K562 (cell line): ENCODE data around the gene PHF21A. TPM values are rescaled to one million over a fixed set of nuclear protein-coding genes. Genes with fewer than 3 reads are reported as not detected.
A peak's percentile ranks its signal among the peaks of the same experiment; 100 is the strongest.

ENCODE experiments used
- ATAC-seq: fragments of 200-7000 bp; cut with Tn5 transposase; 3 replicates; pipeline ENCODE4 v1.9.1; 2020; ENCODE audit warnings: moderate library complexity
- BruUV-seq: library from RNA; stranded (reverse); fragments of 400-500 nt; replicated peaks from 2 replicates; lab custom pipeline; 2021; lab: Mats Ljungman, UMichigan
- CTCF ChIA-PET: fragments of 300-600 bp; formaldehyde crosslinking; extraction: SDS; loops from one replicate; lab custom pipeline; 2021; ENCODE audit warnings: low intra/inter-chr PET ratio; lab: Yijun Ruan, JAX
- POLR2A ChIA-PET: fragments of 300-600, 350-650 bp; sonication (Branson Sonifier 250); formaldehyde crosslinking; extraction: SDS; loops from one replicate; lab custom pipeline; 2021; ENCODE audit warnings: antibody characterized with exemption, inconsistent platforms; lab: Yijun Ruan, JAX
- DNase-seq, 4 experiments: peaks; one replicate each; pipeline versions ENCODE4 v3.0.0 to v3.0.0-alpha.2; 2011 to 2018; ENCODE audit warnings: low spot score in 3 of 4, mixed read lengths in 3 of 4; ENCODE audit errors: extremely low read depth in 1 of 4
- FAIRE-seq: peaks from 2 replicates; lab custom pipeline; 2011; peaks lifted over from hg19 to GRCh38; lab: Jason Lieb, UNC
- H2AFZ ChIP-seq: 2 replicates; pipeline ENCODE4 v1.6.0; 2011; ENCODE audit warnings: low read depth, low read length, control low read depth, inconsistent platforms
- H3K27ac ChIP-seq: fragments of 200-600 bp; 3 replicates; pipeline ENCODE4 v1.8.0; 2011; ENCODE audit warnings: low read depth, mild to moderate bottlenecking, control low read depth, inconsistent platforms, low read length, moderate library complexity, mixed read lengths; ENCODE audit errors: extremely low read depth
- H3K27me3 ChIP-seq, 2 experiments: fragments of 300-600 bp in 1 of 2; 2 replicates in 1 of 2; 3 replicates in 1 of 2; pipeline versions ENCODE4 v1.6.0 to v1.8.0; 2011; ENCODE audit warnings: inconsistent platforms in 2 of 2, low read length in 2 of 2, mild to moderate bottlenecking in 1 of 2, mixed read lengths in 1 of 2, moderate library complexity in 1 of 2; ENCODE audit not compliant: control insufficient read depth in 2 of 2, insufficient read depth in 2 of 2
- H3K36me3 ChIP-seq: fragments of 300-600 bp; 3 replicates; pipeline ENCODE4 v1.8.0; 2011; ENCODE audit warnings: mild to moderate bottlenecking, low read length, inconsistent platforms; ENCODE audit not compliant: control insufficient read depth, insufficient read depth
- H3K4me1 ChIP-seq, 2 experiments: fragments of 200-600 bp in 1 of 2; replicated peaks in 1 of 2; 2 replicates in 1 of 2; 3 replicates in 1 of 2; pipeline versions ENCODE4 v1.5.1 to v1.8.0; 2011; ENCODE audit warnings: inconsistent platforms in 2 of 2, low read length in 2 of 2, mild to moderate bottlenecking in 1 of 2, mixed read lengths in 1 of 2, moderate library complexity in 1 of 2; ENCODE audit not compliant: control insufficient read depth in 2 of 2, insufficient read depth in 2 of 2
- H3K4me2 ChIP-seq: 2 replicates; pipeline ENCODE4 v1.6.1; 2011; ENCODE audit warnings: low read length, control low read depth, inconsistent platforms, mixed read lengths; ENCODE audit not compliant: insufficient read depth
- H3K4me3 ChIP-seq: fragments of 200-600 bp; sonication (generic), shearing (Covaris generic); 2 replicates; pipeline ENCODE4 v1.5.1; 2016; ENCODE audit warnings: control low read depth, inconsistent platforms
- H3K79me2 ChIP-seq: fragments of 200-600 bp; 3 replicates; pipeline ENCODE4 v1.8.0; 2011; ENCODE audit warnings: low read length, inconsistent platforms; ENCODE audit not compliant: control insufficient read depth, insufficient read depth
- H3K9ac ChIP-seq, 2 experiments: 2 replicates each; pipeline versions ENCODE4 v1.6.0 to v1.6.1; 2011; ENCODE audit warnings: low read depth in 2 of 2, low read length in 2 of 2, control low read depth in 1 of 2, inconsistent platforms in 1 of 2, mild to moderate bottlenecking in 1 of 2, mixed read lengths in 1 of 2; ENCODE audit not compliant: insufficient read depth in 1 of 2
- H3K9me1 ChIP-seq: one replicate; pipeline ENCODE4 v1.6.0; 2011; ENCODE audit warnings: inconsistent platforms, mild to moderate bottlenecking, low read length, moderate library complexity; ENCODE audit not compliant: control insufficient read depth, insufficient read depth
- H3K9me3 ChIP-seq: replicated peaks from 2 replicates; pipeline ENCODE4 v1.5.1; 2011; ENCODE audit warnings: low read depth, low read length, inconsistent platforms; ENCODE audit not compliant: control insufficient read depth, insufficient read depth
- H4K20me1 ChIP-seq: replicated peaks from 2 replicates; pipeline ENCODE4 v1.6.1; 2011; ENCODE audit warnings: low read length, inconsistent platforms, mixed read lengths; ENCODE audit not compliant: control insufficient read depth, insufficient read depth
- CBFA2T3 ChIP-seq: fragments of 450-650 bp; IDR thresholded peaks from 2 replicates; pipeline ENCODE4 v1.6.1; 2017
- CLOCK ChIP-seq: fragments of 250-450 bp; sonication (Bioruptor Pico); IDR thresholded peaks from 2 replicates; pipeline ENCODE4 v1.4.0; 2020; ENCODE audit warnings: mild to moderate bottlenecking, moderate library complexity, borderline replicate concordance
- CREB1 ChIP-seq, 2 experiments: sonication (generic) in 1 of 2; formaldehyde crosslinking in 1 of 2; IDR thresholded peaks; 2 replicates each; pipeline versions ENCODE4 v1.6.1 to v1.8.0; 2012 to 2022; ENCODE audit warnings: inconsistent platforms in 1 of 2, mild to moderate bottlenecking in 1 of 2, missing genetic modification reagents in 1 of 2, moderate library complexity in 1 of 2
- FOXP4 ChIP-seq: sonication (generic); formaldehyde crosslinking; IDR thresholded peaks from 2 replicates; pipeline ENCODE4 v1.8.0; 2022; ENCODE audit warnings: mild to moderate bottlenecking, missing genetic modification reagents, borderline replicate concordance
- IFI16 ChIP-seq: fragments of 250-450 bp; sonication (Bioruptor Pico); IDR thresholded peaks from 2 replicates; pipeline ENCODE4 v2.1.2; 2022; ENCODE audit warnings: mild to moderate bottlenecking, inconsistent platforms
- NCOR1 ChIP-seq: fragments of 450-650 bp; IDR thresholded peaks from 2 replicates; pipeline ENCODE4 v1.6.1; 2016; ENCODE audit warnings: mild to moderate bottlenecking, moderate library complexity
- NFE2L1 ChIP-seq: fragments of 450-650 bp; IDR thresholded peaks from 2 replicates; pipeline ENCODE4 v1.6.1; 2016; ENCODE audit warnings: missing genetic modification characterization, low read depth, mild to moderate bottlenecking, missing compliant biosample characterization, moderate library complexity, borderline replicate concordance
- NFIC ChIP-seq: fragments of 450-650 bp; IDR thresholded peaks from 2 replicates; pipeline ENCODE4 v1.6.1; 2017; ENCODE audit warnings: mild to moderate bottlenecking, inconsistent platforms
- POLR2AphosphoS5 ChIP-seq: IDR thresholded peaks from 2 replicates; pipeline ENCODE4 v1.6.1; 2011; ENCODE audit warnings: mild to moderate bottlenecking, low read depth, low read length, moderate library complexity; ENCODE audit not compliant: control insufficient read depth, insufficient read depth
- TAF1 ChIP-seq: IDR thresholded peaks from 2 replicates; pipeline ENCODE4 v1.6.1; 2011; ENCODE audit warnings: mild to moderate bottlenecking, low read length, moderate library complexity; ENCODE audit not compliant: insufficient read depth, control insufficient read depth, severe bottlenecking; ENCODE audit errors: extremely low read depth
- TEAD4 ChIP-seq, 2 experiments: sonication (generic) in 1 of 2; formaldehyde crosslinking in 1 of 2; IDR thresholded peaks; 2 replicates each; pipeline versions ENCODE4 v1.6.1 to v1.8.0; 2012 to 2022; ENCODE audit warnings: borderline replicate concordance in 1 of 2, inconsistent platforms in 1 of 2, low read length in 1 of 2, mild to moderate bottlenecking in 1 of 2, missing genetic modification reagents in 1 of 2
- TFAP4 ChIP-seq: sonication (generic); formaldehyde crosslinking; IDR thresholded peaks from 2 replicates; pipeline ENCODE4 v1.8.0; 2022; ENCODE audit warnings: missing genetic modification reagents, mild to moderate bottlenecking, moderate library complexity, borderline replicate concordance
- ZFP30 ChIP-seq: fragments of 250-450 bp; sonication (Bioruptor Pico); IDR thresholded peaks from 2 replicates; pipeline ENCODE4 v1.8.0; 2022; ENCODE audit warnings: moderate library complexity, mild to moderate bottlenecking, inconsistent platforms, borderline replicate concordance
- ZNF239 ChIP-seq: fragments of 250-450 bp; sonication (Bioruptor Pico); IDR thresholded peaks from 2 replicates; pipeline ENCODE4 v1.4.0; 2020; ENCODE audit warnings: mild to moderate bottlenecking
- ZNF324 ChIP-seq: fragments of 250-450 bp; sonication (Bioruptor Pico); IDR thresholded peaks from 2 replicates; pipeline ENCODE4 v1.4.0; 2020; ENCODE audit warnings: mild to moderate bottlenecking
- WGBS: fragments of 100-300 bp; shearing (Covaris generic); methylation state at CpG from one replicate; pipeline ENCODE4 v1.1.6; 2016; ENCODE audit warnings: low coverage, mixed read lengths; ENCODE audit not compliant: insufficient coverage; ENCODE audit errors: missing lambda C conversion rate; 5-methylcytosine and 5-hydroxymethylcytosine counted together
- in situ Hi-C: fragments of 300-500 bp; cut with MboI; formaldehyde crosslinking; loops from 4 replicates; pipeline ENCODE4 v1.15.0; 2018; ENCODE audit warnings: inconsistent platforms, mixed read lengths
- intact Hi-C: fragments of 100-400 bp; cut with micrococcal nuclease; formaldehyde crosslinking; loops from 2 replicates; pipeline ENCODE4 v1.14.2; 2022
- polyA plus RNA-seq, 8 experiments: library from polyadenylated mRNA; depleted of rRNA in 4 of 8; stranded (reverse) in 5 of 8; unstranded in 3 of 8; fragments of >200 nt; fragmentation: Nextera tagmentation in 2 of 8; fragmentation: Illumina TruSeq in 1 of 8; extraction: Ambion mirVana in 2 of 8; extraction: Trizol in 1 of 8; gene quantifications; 2 replicates each; pipeline versions ENCODE4 v1.2.1 to v1.2.3, GENCODE V29; 2011 to 2014; ENCODE audit warnings: inconsistent platforms in 1 of 8, missing spikeins in 1 of 8
- total RNA-seq, 7 experiments: library from RNA; depleted of rRNA in 6 of 7; stranded (reverse); fragments of >200 nt in 6 of 7; fragmentation: Illumina TruSeq in 2 of 7; extraction: Trizol in 2 of 7; gene quantifications; 2 replicates each; pipeline versions ENCODE4 v1.2.1 to v1.2.3, GENCODE V29; 2011 to 2021; ENCODE audit warnings: low replicate concordance in 1 of 7

PHF21A gene
- total and polyA plus RNA-seq, 9 of the 15 experiments (the other 6 are each of a cell fraction or from before 2014, with no cell fraction given) = 1.5 to 32.4 (median 10.7) TPM

- CTCF ChIA-PET = no interaction called here
- peak overlapping the region; percentile 30; the same call in 1 of the 2 replicates for H3K4me2 ChIP-seq
- ATAC-seq (peak; percentile 33), DNase-seq (peak; percentile 41 to 83 (median 53)), FAIRE-seq (peak; percentile 70)
- H4K20me1 ChIP-seq = 0 out of 2 replicates have a peak, but pooled peaks cover 3% of the 10 kb centered on the region
- no TSS peak for BruUV-seq
- intact Hi-C loops = no loop called here
- H3K9me1 ChIP-seq = peaks cover 5% of the 10 kb centered on the region
- H3K36me3 ChIP-seq = peaks cover 3% of the 10 kb centered on the region; the same call in 1 of the 3 replicates
- peak overlapping the region in 1 of 2 experiments; percentile 68; a peak in 2 of 4 replicates for H3K9ac ChIP-seq
- WGBS = 17% methylated on average over 15 of the region's 15 CpGs
- H3K27ac ChIP-seq = no peak overlapping the region; the same call in 2 of the 3 replicates
- no peaks in the 10 kb centered on the region for H3K79me2 ChIP-seq
- no peaks in the 10 kb centered on the region for H3K9me3 ChIP-seq
- in situ Hi-C loops = no loop called here
- POLR2A ChIA-PET = no interaction called here
- H2AFZ ChIP-seq = no peak overlapping the region
- H3K4me1 ChIP-seq = peaks cover 10 to 83% of the 10 kb centered on the region in 2 experiments
- H3K27me3 ChIP-seq = no peaks in the 10 kb centered on the region
- H3K4me3 ChIP-seq = no peak overlapping the region
- TF ChIP-seq ZNF324 (CRISPR knock-in tag) = no peak
- TF ChIP-seq FOXP4 = peak; percentile 60; the same call in 1 of the 2 replicates
- peak; percentile 78 for TF ChIP-seq NCOR1
- TF ChIP-seq CBFA2T3 = peak; percentile 94
- TF ChIP-seq NFE2L1 (tag) = no peak
- no peak for TF ChIP-seq ZNF239 (CRISPR knock-in tag)
- TF ChIP-seq TAF1 = peak; percentile 25
- no peak for TF ChIP-seq IFI16 (CRISPR knock-in tag)
- peak; percentile 77 for TF ChIP-seq NFIC
- peak; percentile 95 for TF ChIP-seq TFAP4 (CRISPR knock-in tag)
- TF ChIP-seq POLR2AphosphoS5 = peak; percentile 86
- peak; percentile 80 for TF ChIP-seq TEAD4 (IDR thresholded peaks at IDR 0.05; ENCODE audit: low read length)
- TF ChIP-seq TEAD4 (CRISPR knock-in tag; IDR thresholded peaks at IDR 0.05; ENCODE audit: borderline replicate concordance) = no peak
- TF ChIP-seq ZFP30 (CRISPR knock-in tag) = no peak
- TF ChIP-seq CLOCK (CRISPR knock-in tag) = no peak
- TF ChIP-seq CREB1 (IDR thresholded peaks at IDR 0.05) = peak; percentile 73; the same call in 1 of the 2 replicates
- peak; percentile 62; the same call in 1 of the 2 replicates for TF ChIP-seq CREB1 (CRISPR knock-in tag; IDR thresholded peaks at IDR 0.05)
Measured at GRCh38 chr11:45904309-45904915, 216.8 kb downstream of the PHF21A start.
